HS-5 (cell line): ENCODE results near the gene HERC4.

Source experiments
- DNase-seq: peaks from one replicate; pipeline ENCODE4 v3.0.0-alpha.2; 2012; ENCODE audit warnings: low read depth

HERC4 gene

DNA sequence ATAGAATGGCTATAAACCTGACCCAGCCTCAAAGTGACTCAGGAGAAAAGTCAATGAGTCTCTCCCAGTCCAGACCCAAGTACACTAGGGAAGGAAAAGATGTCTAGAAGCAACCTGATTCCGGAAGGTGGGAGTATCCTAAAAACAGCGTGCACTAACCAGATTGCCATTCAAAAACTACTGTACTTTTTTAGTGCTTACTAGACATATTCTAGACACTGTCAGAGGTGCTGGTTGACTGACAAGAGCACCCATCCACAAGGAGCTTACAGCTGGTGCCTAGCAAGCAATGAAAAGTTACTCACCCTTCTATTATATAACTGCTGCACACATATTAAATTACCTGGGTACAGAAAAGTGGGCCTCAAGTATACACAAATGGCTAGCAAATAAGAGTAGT lies 109.6 kb downstream of the HERC4 start:
- DNase-seq = no peak

DNA sequence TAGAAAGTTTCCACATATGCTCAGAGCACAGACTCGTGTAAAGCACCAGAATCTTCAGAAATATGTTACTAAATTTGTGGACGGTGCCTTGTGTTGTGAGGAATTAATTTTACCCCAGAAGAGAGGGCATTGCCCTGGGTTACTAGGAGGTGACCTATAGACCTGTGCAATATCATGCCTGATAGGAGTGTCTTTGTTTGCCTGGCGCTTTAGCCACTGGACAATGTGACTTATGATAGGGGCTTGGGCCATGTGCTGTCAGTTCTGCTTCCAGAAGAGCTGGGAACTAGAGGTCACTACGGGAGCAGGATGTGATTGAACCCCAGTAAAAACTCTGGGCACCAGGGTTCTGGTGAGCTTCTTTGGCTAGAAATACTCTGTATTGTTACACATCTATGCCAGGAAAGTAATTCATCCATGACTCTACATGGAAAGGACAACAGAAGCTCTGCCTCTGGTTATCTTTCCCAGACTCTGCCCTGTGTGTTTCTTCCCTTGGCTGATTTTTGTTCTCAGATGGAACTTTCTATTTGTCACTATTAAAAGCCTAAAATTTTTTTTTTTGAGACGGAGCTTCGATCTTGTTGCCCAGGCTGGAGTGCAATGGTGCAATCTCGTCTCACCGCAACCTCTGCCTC lies 115.1 kb downstream of the HERC4 start:
- DNase-seq = no peak

DNA sequence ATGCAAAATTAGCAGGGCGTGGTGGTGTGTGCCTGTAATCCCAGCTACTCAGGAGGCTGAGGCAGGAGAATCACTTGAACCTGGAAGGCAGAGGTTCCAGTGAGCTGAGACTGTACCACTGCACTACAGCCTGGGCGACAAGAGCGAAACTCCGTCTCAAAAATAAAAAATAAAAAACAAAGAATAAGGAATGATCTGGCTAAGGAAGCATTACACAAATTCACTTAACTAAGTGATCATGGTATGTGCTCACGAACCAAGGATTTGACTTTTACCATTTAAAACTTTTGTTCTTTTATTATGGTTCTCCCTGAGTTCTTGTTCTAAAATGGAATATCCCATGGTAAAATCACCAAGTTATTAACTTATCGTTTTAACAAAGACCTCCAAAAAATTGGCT lies 119.5 kb downstream of the HERC4 start:
- DNase-seq = no peak

DNA sequence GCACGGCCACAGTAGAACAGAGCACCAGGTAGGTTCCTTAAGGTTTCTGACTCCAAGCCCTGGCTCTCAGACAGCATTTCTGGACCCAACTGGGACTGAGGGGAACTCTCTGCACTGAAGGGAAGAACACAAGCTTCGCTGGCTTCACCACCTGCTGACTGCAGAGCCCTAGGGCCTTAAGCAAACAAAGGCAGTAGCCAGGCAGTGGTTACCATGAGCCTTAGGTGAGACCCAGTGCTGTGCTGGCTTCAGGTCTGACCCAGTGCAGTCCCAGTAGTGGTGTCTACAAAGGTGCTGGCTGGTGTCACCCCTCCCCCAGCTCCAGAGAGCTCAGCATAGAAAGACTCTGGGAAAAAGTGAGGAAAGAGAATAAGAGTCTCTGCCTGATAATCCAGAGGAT lies 131.2 kb downstream of the HERC4 start:
- no peak for DNase-seq

DNA sequence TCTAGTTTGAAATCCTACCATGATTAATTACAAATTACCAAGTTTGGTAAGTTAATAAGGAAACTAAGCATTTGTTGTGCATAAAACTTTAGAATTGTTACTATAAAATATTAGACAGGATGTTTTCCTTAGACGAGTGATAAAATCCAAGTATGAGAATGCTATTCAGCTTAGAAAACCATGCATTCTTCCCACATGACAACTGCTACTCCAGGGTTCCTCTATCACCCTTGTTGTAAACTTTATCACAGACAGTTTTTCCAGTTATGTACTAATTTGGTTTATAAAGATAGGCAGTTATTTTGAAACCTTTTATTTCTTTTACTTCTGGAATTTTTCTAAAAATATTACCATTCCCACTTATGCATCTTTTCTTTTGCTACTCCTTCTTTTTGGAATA lies 138.7 kb downstream of the HERC4 start:
- DNase-seq = no peak

DNA sequence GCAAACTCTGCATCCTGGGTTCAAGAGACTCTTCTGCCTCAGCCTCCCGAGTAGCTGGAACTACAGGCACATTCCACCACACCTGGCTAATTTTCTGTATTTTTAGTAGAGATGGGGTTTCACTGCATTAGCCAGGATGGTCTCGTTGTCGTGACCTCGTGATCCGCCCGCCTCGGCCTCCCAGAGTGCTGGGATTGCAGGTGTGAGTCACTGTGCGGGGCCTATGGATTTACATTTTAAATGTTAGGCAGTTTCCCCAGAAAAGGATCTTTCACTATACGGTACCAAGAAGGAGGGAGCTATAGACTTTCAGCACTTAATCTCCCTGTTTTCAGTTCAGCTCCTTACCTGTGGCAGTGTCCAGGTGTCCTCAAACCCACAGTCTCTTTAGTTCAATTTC lies 139.9 kb downstream of the HERC4 start:
- no peak for DNase-seq

DNA sequence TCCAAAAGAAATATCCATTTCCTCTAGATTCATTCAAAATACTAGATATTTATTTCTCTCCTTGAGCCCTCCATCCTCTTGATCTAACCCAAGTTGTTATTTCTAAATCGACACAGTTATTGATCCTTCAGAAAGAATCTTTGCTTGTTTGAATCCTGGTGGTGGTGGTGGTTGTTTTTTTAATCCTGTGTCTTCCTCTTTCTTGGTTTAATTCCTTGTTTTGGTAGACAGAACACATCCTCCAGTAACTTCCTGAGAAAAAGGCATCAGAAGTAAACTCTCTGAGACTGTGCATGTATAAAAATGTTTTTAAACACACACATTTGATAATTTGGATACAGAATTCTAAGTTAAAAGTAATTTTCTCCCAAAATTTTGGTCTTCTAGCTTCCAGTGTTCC lies 140.7 kb downstream of the HERC4 start:
- DNase-seq = no peak

DNA sequence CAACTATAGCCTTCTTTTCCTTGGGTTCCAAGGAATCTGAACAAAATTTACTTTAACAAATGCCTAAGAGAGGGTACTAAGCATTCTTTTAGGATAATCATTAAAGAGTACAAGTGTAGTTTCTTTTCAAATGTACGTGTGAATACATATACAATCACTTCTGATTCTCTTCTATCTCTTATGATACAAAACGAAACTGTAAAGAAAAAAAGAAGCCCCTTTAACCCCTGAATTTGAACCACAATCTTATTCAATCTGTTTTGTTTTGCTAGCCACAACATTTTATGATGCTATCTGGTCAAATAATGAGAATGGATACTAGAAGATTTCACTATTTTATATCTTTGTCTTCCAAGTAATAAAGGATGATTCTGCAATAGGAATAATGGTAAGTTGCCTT lies 141.9 kb downstream of the HERC4 start:
- DNase-seq = no peak

DNA sequence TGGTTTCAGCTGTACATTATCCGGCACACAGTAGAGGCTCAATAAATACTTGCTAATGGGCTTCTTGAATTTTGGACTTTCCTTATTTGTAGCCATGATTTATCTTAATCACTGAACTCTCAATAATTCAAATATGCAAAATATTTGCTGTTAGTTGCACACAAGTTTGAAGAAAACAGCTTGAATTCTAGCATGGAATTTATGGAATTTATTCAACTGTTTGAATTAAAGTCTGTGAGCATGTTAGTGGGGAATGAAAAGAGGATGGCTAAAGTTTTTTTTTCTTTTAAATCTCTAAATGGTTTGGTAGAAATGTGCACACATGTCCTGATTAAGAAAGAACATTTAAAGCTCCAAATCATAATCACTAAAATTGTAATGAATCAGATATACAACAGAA lies 148.1 kb downstream of the HERC4 start:
- DNase-seq = no peak

DNA sequence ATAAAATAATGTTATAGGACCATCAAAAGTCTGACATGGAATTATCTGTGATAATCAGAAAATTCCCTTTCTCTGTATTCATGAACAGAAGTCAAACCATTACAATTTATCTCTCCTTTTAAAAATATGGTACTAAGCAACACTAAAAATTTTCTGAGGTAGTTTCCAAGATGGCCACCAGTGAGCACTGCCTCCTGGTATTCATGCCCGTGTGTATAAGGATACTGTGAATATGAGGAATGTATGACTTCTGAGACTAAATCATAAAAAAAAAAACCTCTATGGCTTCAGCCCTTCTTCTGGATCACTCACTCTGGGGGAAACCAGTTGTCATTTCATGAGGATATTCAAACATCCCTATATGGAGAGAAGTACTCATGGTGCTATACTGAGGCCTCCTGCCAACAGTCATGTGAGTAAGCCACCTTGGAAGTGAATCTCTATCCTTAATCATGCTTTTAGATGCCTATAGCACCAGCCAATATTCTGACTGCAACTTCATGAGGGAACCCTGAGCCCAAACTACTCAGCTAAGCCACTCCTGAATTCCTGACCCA lies 149.6 kb downstream of the HERC4 start:
- DNase-seq = no peak

DNA sequence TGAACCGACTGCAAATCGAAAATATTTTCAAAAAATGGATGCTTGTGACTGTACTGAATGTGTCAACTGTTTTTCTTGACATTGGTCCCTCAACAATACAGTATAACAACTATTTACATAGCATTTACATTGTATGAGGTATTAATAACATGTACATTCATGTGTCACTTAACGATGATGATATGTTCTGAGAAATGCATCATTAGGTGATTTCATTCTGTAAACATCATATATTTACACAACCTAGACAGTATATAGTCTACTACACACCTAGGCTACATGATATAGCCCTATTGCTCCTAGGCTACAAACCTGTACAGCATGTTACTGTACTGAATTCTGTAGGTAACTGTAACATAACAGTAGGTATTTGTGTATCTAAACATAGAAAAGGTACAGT lies 150.9 kb downstream of the HERC4 start:
- no peak for DNase-seq

DNA sequence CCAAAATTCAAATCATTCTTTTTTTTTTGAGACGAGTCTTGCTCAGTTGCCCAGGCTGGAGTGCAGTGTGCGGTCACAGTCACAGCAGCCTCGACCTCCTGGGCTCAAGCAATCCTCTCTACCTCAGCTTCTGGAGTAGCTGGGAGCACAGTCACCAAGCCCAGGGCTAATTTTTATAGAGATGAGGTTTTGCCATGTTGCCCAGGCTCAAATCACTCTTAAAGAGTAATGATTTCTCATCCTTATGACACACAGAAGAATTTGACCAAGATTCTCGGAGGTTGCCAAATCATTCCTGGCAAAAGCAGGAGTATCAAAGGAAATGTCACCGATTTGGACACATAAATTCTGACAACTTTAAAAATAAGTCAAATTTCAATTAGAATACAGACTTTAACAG lies 151.5 kb downstream of the HERC4 start:
- DNase-seq = no peak

DNA sequence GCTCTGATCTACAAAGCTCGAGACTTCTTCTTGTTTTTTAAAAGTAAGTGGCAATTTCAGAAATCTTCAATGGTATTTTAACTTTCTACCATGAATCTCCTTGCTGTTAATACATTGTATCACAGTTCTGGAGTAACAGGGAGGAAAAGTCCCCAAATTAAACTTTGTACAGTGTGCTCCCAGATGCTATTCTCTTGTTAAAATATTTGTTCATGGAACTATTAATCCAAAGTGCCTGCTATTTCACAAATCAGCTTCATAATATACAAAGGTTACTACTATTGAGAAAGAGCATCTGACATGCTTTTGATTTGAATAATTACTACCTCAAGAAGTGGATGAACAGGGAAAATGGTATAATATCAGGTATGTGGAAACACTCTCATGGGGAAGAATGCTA lies 154.0 kb downstream of the HERC4 start:
- no peak for DNase-seq

DNA sequence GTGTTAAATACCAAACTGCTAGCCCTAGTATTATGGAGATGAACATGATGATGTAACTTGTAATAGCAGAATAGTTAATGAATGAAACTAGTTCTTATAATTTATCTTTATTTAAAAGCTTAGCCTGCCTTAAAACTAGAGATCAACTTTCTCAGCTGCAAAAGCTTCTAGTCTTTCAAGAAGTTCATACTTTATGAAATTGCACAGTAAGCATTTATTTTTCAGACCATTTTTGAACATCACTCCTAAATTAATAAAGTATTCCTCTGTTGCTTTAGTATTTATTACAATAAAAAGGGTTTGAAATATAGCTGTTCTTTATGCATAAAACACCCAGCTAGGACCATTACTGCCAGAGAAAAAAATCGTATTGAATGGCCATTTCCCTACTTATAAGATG lies 157.4 kb downstream of the HERC4 start:
- DNase-seq = no peak

DNA sequence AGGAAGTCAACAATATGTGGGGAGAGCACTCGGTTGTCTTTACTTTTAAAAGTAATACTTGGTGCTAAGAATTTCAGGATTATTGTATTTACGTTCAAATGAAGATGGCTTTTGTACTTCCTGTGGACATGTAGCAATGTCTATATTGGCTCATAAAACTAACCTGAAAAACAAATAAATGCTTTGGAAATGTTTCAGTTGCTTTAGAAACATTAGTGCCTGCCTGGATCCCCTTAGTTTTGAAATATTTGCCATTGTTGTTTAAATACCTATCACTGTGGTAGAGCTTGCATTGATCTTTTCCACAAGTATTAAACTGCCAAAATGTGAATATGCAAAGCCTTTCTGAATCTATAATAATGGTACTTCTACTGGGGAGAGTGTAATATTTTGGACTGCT lies 157.9 kb downstream of the HERC4 start:
- DNase-seq = no peak

DNA sequence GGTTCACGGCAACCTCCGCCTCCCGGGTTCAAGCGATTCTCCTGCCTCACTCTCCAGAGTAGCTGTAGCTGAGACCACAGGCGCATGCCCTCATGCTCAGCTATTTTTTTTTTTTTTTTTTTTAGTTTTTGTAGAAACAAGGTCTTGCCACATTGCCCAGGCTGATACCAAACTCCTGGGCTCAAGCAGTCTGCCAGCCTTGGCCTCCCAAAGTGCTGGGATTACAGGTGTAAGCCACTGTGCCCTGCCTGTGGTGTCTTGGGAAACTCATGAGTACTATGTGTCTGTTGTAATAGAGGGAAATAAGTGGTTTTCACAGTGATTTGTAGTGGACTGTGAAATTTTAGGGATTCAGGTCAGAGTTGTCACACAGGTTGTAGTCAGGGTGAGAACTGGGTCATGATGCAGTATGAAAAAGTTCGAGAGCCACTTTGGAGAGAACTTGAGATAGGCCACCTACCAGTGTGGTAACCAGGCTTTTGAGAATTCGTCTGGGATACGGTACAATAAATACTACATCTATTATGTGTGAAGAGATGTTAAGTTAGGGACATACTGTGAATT lies 160.2 kb downstream of the HERC4 start:
- no peak for DNase-seq

DNA sequence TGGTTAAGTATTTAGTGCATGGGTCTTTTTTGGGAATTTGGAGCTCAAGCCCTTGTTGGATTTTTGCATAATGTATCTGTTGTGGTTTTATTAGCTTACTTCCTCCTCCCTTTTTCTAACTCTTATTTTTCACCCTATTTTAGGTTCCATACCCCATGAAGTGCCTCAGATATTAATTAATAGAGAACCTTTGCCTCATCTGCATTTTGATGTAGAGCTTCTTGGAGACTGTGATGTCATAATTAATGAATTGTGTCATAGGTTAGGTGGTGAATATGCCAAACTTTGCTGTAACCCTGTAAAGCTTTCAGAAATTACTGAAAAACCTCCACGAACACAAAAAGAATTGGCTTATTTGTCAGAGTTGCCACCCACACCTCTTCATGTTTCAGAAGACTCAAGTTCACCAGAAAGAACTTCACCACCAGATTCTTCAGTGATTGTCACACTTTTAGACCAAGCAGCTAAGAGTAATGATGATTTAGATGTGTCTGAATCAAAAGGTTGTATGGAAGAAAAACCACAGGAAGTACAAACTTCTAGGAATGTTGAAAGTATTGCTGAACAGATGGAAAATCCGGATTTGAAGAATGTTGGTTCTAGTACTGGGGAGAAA lies 162.6 kb downstream of the HERC4 start:
- no peak for DNase-seq

DNA sequence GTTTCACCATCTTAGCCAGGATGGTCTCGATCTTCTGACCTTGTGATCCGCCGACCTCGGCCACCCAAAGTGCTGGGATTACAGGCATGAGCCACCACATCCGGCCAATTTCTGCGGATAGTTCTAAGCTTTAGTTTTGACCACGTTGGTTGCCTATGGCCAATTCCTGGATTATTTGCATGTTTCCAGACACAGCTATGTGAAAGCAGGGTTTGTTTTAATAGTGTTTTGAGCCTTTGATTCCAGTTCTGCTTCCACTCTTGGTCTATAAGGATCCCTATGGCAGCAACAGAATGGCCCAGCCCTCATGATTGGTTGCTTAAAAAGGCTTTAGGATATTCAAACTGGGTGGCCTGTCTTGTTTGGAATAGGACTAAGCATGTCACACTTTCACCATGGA lies 171.5 kb downstream of the HERC4 start:
- no peak for DNase-seq

DNA sequence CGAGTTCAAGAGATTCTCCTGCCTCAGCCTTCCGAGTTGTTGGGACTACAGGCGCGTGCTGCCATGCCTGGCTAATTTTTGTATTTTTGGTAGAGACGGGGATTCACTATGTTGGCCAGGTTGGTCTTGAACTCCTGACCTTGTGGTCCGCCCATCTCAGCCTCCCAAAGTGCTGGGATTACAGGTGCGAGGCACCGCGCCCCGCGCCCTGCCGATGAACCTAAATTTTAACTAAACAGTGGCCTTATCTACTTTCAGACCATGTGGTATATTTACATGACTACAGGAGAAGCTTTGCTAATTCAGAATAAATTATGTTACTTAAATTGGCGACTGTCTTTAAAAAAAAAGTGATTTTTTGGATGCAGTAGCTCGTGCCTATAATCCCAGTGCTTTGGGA lies 181.4 kb downstream of the HERC4 start:
- DNase-seq = no peak

DNA sequence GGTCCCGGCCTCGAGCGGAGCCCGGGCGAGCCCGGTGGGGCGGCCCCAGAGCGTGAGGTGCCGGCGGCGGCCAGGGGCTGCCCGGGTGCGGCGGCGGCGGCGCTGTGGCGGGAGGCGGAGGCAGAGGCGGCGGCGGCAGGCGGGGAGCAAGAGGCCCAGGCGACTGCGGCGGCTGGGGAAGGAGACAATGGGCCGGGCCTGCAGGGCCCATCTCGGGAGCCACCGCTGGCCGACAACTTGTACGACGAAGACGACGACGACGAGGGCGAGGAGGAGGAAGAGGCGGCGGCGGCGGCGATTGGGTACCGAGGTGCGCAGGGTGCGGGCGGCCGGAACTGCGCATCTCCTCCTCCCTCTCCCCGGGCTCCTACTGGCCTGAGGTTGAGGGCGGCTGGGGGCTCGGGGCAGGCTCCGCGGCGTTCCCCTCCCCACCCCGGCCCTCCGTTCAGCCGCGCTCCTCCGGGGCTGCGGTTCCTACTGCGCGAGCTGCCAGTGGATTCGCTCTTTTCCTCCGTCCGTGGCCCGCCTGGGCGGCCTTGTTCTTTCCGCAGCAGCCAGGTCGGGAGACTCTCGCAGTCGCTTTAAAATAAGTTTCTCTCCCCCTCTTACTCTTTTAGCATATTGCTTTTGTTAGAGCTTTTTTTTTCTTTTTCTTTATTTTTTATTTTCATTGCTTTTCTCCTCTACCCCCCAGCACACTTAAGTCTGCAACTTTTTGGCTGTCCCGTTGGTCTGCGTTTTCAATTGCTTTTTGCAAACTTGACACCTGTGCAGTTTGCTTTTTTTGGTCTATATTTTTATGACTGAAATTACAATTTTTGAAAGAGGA lies 190.0 kb downstream of the HERC4 start:
- DNase-seq = peak; percentile 22

DNA sequence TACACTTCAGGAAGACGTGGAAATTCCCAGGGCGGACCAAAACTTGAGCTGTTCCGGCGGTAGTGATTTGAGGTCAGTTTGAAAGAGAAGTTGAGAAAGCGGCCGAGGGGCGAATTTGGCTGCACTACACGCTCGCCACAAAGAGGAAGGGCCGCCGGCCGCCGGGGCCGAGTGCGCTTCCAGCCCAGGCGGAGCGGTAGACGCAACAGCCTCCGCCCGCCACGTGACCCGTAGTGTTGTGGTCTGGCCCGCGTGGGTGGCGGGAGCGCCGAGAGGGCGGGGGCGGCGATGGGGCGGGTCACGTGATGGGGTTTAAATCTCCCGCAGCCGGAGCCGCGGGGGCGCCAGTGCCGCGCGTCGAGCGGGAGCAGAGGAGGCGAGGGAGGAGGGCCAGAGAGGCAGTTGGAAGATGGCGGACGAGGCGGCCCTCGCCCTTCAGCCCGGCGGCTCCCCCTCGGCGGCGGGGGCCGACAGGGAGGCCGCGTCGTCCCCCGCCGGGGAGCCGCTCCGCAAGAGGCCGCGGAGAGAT lies 190.7 kb downstream of the HERC4 start, which contains the start of gene SIRT1:
Gene SIRT1, plus strand, starts transcription at position 344 of the 529 bp plus-strand sequence. Its CDS starts 66 bp downstream, at position 410.
- peak; percentile 65 for DNase-seq

DNA sequence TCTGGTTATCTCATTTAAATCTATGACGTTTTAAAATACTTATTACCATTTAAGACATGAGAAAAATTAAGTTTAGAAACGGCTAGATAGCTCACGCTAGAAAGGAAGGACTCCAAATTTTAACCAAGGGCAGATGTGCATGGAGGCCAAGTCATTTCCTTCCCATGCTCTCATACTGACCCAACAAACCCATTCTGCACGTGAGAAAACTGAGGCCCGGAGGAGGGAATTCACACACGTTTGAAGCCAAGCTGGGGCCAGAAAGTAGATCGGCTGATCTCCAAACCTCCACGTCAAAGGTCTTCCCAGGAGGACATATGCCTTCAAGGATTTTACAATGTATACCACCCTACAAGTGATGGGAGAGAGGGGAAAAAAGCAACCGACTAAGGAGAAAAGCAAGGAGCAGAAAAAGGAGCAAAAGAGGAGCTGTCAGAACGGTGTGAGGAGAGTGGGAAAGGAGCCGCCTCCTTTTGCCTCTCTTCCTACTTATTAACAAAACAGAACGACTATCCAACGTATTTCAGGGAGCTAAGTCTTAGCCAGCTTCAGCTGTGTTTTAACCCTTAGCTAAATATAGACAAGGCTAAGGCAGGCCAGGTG lies 191.3 kb downstream of the HERC4 start:
- DNase-seq = no peak
